ENCODE measurements around the gene ITPR1.

ITPR1 gene

GRCh38 chr3:4543110-4543509 is 50.0 kb downstream of the ITPR1 start:
- TF ChIP-seq SIN3A (IDR thresholded peaks at IDR 0.05; ENCODE audit: borderline replicate concordance, insufficient read depth, low read length) (no peak), POLR2AphosphoS5 (IDR thresholded peaks at IDR 0.05; ENCODE audit: low read depth, low read length) (no peak), FOXP2 (optimal IDR thresholded peaks at IDR 0.05; ENCODE audit: borderline replicate concordance, extremely low read depth, extremely low read length, insufficient read depth) (no peak), TAF1 (IDR thresholded peaks at IDR 0.05; ENCODE audit: borderline replicate concordance, insufficient read depth, low read length) (no peak)
- TF ChIP-seq, protein P1, sequence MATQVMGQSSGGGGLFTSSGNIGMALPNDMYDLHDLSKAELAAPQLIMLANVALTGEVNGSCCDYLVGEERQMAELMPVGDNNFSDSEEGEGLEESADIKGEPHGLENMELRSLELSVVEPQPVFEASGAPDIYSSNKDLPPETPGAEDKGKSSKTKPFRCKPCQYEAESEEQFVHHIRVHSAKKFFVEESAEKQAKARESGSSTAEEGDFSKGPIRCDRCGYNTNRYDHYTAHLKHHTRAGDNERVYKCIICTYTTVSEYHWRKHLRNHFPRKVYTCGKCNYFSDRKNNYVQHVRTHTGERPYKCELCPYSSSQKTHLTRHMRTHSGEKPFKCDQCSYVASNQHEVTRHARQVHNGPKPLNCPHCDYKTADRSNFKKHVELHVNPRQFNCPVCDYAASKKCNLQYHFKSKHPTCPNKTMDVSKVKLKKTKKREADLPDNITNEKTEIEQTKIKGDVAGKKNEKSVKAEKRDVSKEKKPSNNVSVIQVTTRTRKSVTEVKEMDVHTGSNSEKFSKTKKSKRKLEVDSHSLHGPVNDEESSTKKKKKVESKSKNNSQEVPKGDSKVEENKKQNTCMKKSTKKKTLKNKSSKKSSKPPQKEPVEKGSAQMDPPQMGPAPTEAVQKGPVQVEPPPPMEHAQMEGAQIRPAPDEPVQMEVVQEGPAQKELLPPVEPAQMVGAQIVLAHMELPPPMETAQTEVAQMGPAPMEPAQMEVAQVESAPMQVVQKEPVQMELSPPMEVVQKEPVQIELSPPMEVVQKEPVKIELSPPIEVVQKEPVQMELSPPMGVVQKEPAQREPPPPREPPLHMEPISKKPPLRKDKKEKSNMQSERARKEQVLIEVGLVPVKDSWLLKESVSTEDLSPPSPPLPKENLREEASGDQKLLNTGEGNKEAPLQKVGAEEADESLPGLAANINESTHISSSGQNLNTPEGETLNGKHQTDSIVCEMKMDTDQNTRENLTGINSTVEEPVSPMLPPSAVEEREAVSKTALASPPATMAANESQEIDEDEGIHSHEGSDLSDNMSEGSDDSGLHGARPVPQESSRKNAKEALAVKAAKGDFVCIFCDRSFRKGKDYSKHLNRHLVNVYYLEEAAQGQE (IDR thresholded peaks at IDR 0.05; ENCODE audit: insufficient read depth in 1 of 2, low read depth in 2 of 2, low read length in 2 of 2), result no peak

GRCh38 chr3:4546346-4547178 is 53.4 kb downstream of the ITPR1 start:
- TF ChIP-seq, protein P1 (IDR thresholded peaks at IDR 0.05; ENCODE audit: insufficient read depth in 1 of 2, low read depth in 2 of 2, low read length in 2 of 2), result no peak
- TF ChIP-seq SIN3A (IDR thresholded peaks at IDR 0.05; ENCODE audit: borderline replicate concordance, insufficient read depth, low read length), result no peak
- no peak for TF ChIP-seq TAF1 (IDR thresholded peaks at IDR 0.05; ENCODE audit: borderline replicate concordance, insufficient read depth, low read length)
- no peak for TF ChIP-seq FOXP2 (optimal IDR thresholded peaks at IDR 0.05; ENCODE audit: borderline replicate concordance, extremely low read depth, extremely low read length, insufficient read depth)
- no peak for TF ChIP-seq POLR2AphosphoS5 (IDR thresholded peaks at IDR 0.05; ENCODE audit: low read depth, low read length)

- TF ChIP-seq TAF1 (IDR thresholded peaks at IDR 0.05; ENCODE audit: borderline replicate concordance, insufficient read depth, low read length) (no peak), FOXP2 (optimal IDR thresholded peaks at IDR 0.05; ENCODE audit: borderline replicate concordance, extremely low read depth, extremely low read length, insufficient read depth) (no peak), POLR2AphosphoS5 (IDR thresholded peaks at IDR 0.05; ENCODE audit: low read depth, low read length) (no peak)
- TF ChIP-seq, protein P1 (IDR thresholded peaks at IDR 0.05; ENCODE audit: insufficient read depth in 1 of 2, low read depth in 2 of 2, low read length in 2 of 2), result no peak
Measured at GRCh38 chr3:4547799-4548198, 54.7 kb downstream of the ITPR1 start.

DNA sequence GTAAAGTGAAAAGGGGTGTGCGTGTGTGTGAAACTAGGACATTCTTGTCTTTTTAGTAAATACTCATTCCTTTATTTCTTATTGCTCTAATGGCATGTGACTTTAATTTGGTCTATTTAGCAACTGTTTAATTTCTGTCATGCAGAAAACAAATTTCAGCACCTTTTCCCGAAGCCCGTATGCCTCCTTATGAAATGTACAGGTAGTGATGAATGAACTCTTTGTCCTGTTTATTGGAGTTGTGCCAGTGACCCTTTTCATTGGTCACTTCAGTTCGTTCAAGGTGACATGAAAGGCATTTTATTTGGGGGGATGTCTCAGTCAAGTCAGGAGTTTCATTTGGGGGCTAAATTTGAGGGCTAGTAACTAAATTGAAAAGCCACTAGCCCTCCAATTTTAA is 55.2 kb downstream of the ITPR1 start:
- TF ChIP-seq TAF1 (IDR thresholded peaks at IDR 0.05; ENCODE audit: borderline replicate concordance, insufficient read depth, low read length) (no peak), POLR2AphosphoS5 (IDR thresholded peaks at IDR 0.05; ENCODE audit: low read depth, low read length) (no peak), FOXP2 (optimal IDR thresholded peaks at IDR 0.05; ENCODE audit: borderline replicate concordance, extremely low read depth, extremely low read length, insufficient read depth) (no peak)
- TF ChIP-seq, protein P1 (IDR thresholded peaks at IDR 0.05; ENCODE audit: insufficient read depth in 1 of 2, low read depth in 2 of 2, low read length in 2 of 2), result no peak

Data from PFSK-1 (cell line).